HepG2 (cell line): ENCODE measurements around the gene GNAS.

Source experiments
- EP300 ChIP-seq, 3 experiments: sonication (generic) in 1 of 3; formaldehyde crosslinking in 1 of 3; IDR thresholded peaks; 2 replicates each; pipeline versions ENCODE4 v1.5.1 to v1.6.1; 2011 to 2020; ENCODE audit warnings: low read depth in 2 of 3, low read length in 2 of 3, borderline replicate concordance in 1 of 3, improper control_type of control experiment in 1 of 3, mild to moderate bottlenecking in 1 of 3, missing genetic modification reagents in 1 of 3, moderate library complexity in 1 of 3
- MTA3 ChIP-seq: sonication (generic); formaldehyde crosslinking; IDR thresholded peaks from 2 replicates; pipeline ENCODE4 v1.4.0; 2020; ENCODE audit warnings: missing genetic modification reagents
- NFE2L1 ChIP-seq: sonication (generic); formaldehyde crosslinking; IDR thresholded peaks from 2 replicates; pipeline ENCODE4 v1.4.0; 2020; ENCODE audit warnings: missing genetic modification reagents, mild to moderate bottlenecking, borderline replicate concordance
- POLR2AphosphoS2 ChIP-seq: IDR thresholded peaks from 2 replicates; pipeline ENCODE4 v1.6.1; 2011; ENCODE audit warnings: low read depth, low read length, improper control_type of control experiment
- RFX5 ChIP-seq: IDR thresholded peaks from 2 replicates; pipeline ENCODE4 v1.6.1; 2011; ENCODE audit warnings: low read depth, low read length, improper control_type of control experiment
- ZNF263 ChIP-seq: sonication (generic); formaldehyde crosslinking; IDR thresholded peaks from 2 replicates; pipeline ENCODE4 v1.4.0; 2020; ENCODE audit warnings: missing genetic modification reagents
- ZNF350 ChIP-seq: sonication (generic); formaldehyde crosslinking; IDR thresholded peaks from 2 replicates; pipeline ENCODE4 v1.4.0; 2020; ENCODE audit warnings: mild to moderate bottlenecking, low read depth, missing genetic modification reagents, borderline replicate concordance
- ZNF547 ChIP-seq: sonication (generic); formaldehyde crosslinking; IDR thresholded peaks from 2 replicates; pipeline ENCODE4 v1.5.1; 2020; ENCODE audit warnings: mild to moderate bottlenecking, missing genetic modification reagents
- ZNF652 ChIP-seq: IDR thresholded peaks from 2 replicates; pipeline ENCODE4 v1.6.1; 2016; ENCODE audit warnings: low read depth, borderline replicate concordance
- TF ChIP-seq, protein P1 (sequence below): sonication (generic); formaldehyde crosslinking; conservative IDR thresholded peaks from 2 replicates; pipeline ENCODE4 v1.4.0; 2020; ENCODE audit warnings: missing genetic modification reagents
- TF ChIP-seq, protein P2 (sequence below): IDR thresholded peaks from 2 replicates; pipeline ENCODE4 v1.6.1; 2016; ENCODE audit warnings: low read depth, borderline replicate concordance
- TF ChIP-seq, protein P3 (sequence below): sonication (generic); formaldehyde crosslinking; IDR thresholded peaks from 2 replicates; pipeline ENCODE4 v1.5.0; 2020; ENCODE audit warnings: mild to moderate bottlenecking, missing genetic modification reagents, moderate library complexity
- TF ChIP-seq, protein P4 (sequence below): sonication (generic); formaldehyde crosslinking; IDR thresholded peaks from 2 replicates; pipeline ENCODE4; 2020; ENCODE audit warnings: missing genetic modification reagents, mild to moderate bottlenecking, borderline replicate concordance
- TF ChIP-seq, protein P5 (sequence below): sonication (generic); formaldehyde crosslinking; IDR thresholded peaks from 2 replicates; pipeline ENCODE4 v1.4.0; 2020; ENCODE audit warnings: missing genetic modification reagents

DNA sequence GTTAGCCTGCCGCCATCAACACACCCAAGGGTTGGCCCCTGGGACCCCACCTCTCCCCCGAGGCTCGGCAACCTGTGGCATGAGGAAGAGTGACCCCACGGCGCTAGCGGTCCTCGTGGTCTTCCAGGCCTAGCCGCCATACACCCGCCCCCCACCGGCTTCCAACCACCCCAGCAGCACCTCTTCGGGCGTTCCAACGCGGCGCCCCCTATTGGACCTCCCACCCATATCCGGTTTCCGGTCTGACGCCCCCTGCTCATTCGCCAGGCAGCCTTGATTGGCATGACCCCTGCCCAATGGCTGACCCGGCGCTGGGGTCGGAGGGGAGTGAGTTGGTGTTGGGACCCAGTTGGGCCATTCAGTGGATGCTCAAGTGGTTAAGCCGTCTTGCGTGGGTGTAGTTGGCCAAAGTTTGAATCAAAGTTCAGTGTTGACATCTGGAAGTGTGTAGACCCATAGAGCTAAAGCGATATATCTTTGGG is 1.8 kb upstream of the GNAS start, which contains the start of gene GNAS-AS1:
- TF ChIP-seq ZNF652 (CRISPR knock-in tag) (no peak), RFX5 (no peak), EP300 (IDR thresholded peaks at IDR 0.05; ENCODE audit: low read depth in 2 of 2, low read length in 2 of 2) (no peak), EP300 (CRISPR knock-in tag; IDR thresholded peaks at IDR 0.05; ENCODE audit: borderline replicate concordance) (no peak), ZNF263 (no peak), POLR2AphosphoS2 (no peak), MTA3 (CRISPR knock-in tag) (no peak), NFE2L1 (no peak), ZNF547 (no peak), ZNF350 (CRISPR knock-in tag) (no peak)
- TF ChIP-seq, protein P1, sequence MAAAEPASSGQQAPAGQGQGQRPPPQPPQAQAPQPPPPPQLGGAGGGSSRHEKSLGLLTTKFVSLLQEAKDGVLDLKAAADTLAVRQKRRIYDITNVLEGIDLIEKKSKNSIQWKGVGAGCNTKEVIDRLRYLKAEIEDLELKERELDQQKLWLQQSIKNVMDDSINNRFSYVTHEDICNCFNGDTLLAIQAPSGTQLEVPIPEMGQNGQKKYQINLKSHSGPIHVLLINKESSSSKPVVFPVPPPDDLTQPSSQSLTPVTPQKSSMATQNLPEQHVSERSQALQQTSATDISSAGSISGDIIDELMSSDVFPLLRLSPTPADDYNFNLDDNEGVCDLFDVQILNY (CRISPR knock-in tag) = no peak
- TF ChIP-seq, protein P2, sequence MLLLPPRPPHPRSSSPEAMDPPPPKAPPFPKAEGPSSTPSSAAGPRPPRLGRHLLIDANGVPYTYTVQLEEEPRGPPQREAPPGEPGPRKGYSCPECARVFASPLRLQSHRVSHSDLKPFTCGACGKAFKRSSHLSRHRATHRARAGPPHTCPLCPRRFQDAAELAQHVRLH (CRISPR knock-in tag) = no peak
- TF ChIP-seq, protein P3, sequence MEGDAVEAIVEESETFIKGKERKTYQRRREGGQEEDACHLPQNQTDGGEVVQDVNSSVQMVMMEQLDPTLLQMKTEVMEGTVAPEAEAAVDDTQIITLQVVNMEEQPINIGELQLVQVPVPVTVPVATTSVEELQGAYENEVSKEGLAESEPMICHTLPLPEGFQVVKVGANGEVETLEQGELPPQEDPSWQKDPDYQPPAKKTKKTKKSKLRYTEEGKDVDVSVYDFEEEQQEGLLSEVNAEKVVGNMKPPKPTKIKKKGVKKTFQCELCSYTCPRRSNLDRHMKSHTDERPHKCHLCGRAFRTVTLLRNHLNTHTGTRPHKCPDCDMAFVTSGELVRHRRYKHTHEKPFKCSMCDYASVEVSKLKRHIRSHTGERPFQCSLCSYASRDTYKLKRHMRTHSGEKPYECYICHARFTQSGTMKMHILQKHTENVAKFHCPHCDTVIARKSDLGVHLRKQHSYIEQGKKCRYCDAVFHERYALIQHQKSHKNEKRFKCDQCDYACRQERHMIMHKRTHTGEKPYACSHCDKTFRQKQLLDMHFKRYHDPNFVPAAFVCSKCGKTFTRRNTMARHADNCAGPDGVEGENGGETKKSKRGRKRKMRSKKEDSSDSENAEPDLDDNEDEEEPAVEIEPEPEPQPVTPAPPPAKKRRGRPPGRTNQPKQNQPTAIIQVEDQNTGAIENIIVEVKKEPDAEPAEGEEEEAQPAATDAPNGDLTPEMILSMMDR (CRISPR knock-in tag) = no peak
- TF ChIP-seq, protein P4, sequence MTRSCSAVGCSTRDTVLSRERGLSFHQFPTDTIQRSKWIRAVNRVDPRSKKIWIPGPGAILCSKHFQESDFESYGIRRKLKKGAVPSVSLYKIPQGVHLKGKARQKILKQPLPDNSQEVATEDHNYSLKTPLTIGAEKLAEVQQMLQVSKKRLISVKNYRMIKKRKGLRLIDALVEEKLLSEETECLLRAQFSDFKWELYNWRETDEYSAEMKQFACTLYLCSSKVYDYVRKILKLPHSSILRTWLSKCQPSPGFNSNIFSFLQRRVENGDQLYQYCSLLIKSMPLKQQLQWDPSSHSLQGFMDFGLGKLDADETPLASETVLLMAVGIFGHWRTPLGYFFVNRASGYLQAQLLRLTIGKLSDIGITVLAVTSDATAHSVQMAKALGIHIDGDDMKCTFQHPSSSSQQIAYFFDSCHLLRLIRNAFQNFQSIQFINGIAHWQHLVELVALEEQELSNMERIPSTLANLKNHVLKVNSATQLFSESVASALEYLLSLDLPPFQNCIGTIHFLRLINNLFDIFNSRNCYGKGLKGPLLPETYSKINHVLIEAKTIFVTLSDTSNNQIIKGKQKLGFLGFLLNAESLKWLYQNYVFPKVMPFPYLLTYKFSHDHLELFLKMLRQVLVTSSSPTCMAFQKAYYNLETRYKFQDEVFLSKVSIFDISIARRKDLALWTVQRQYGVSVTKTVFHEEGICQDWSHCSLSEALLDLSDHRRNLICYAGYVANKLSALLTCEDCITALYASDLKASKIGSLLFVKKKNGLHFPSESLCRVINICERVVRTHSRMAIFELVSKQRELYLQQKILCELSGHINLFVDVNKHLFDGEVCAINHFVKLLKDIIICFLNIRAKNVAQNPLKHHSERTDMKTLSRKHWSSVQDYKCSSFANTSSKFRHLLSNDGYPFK (CRISPR knock-in tag) = no peak
- TF ChIP-seq, protein P5, sequence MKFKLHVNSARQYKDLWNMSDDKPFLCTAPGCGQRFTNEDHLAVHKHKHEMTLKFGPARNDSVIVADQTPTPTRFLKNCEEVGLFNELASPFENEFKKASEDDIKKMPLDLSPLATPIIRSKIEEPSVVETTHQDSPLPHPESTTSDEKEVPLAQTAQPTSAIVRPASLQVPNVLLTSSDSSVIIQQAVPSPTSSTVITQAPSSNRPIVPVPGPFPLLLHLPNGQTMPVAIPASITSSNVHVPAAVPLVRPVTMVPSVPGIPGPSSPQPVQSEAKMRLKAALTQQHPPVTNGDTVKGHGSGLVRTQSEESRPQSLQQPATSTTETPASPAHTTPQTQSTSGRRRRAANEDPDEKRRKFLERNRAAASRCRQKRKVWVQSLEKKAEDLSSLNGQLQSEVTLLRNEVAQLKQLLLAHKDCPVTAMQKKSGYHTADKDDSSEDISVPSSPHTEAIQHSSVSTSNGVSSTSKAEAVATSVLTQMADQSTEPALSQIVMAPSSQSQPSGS (CRISPR knock-in tag) = no peak
